Liver (tissue), 3 donors: ENCODE measurements around the gene INPP5K.

ENCODE experiments used
- ATF3 ChIP-seq: IDR thresholded peaks from 2 replicates; pipeline ENCODE4 v1.6.1; 2016; ENCODE audit warnings: antibody characterized with exemption
- CTCF ChIP-seq: fragments of 150-350 bp; IDR thresholded peaks from 2 replicates; pipeline ENCODE4 v1.5.1; 2017; ENCODE audit warnings: improper control_type of control experiment, low read depth, low read length; ENCODE audit not compliant: missing input control
- EGR1 ChIP-seq, 2 donors: IDR thresholded peaks; 2 replicates each; pipeline ENCODE4 v1.6.1; 2016 to 2018; ENCODE audit warnings: antibody characterized with exemption in 2 of 2, low read depth in 2 of 2
- FOXA1 ChIP-seq: IDR thresholded peaks from 2 replicates; pipeline ENCODE4 v1.6.1; 2016; ENCODE audit warnings: antibody characterized with exemption
- GABPA ChIP-seq, 2 donors: IDR thresholded peaks in 1 of 2; conservative IDR thresholded peaks in 1 of 2; 2 replicates each; pipeline ENCODE4 v1.6.1; 2016; ENCODE audit warnings: antibody characterized with exemption in 2 of 2, mild to moderate bottlenecking in 1 of 2, moderate library complexity in 1 of 2
- JUND ChIP-seq, 2 donors: IDR thresholded peaks; 2 replicates each; pipeline ENCODE4 v1.6.1; 2016; ENCODE audit warnings: antibody characterized with exemption in 2 of 2
- RAD21 ChIP-seq, 2 donors: IDR thresholded peaks; 2 replicates each; pipeline ENCODE4 v1.6.1; 2016; ENCODE audit warnings: antibody characterized with exemption in 2 of 2, mild to moderate bottlenecking in 2 of 2
- RXRA ChIP-seq, 2 donors: IDR thresholded peaks; 2 replicates each; pipeline ENCODE4 v1.6.1; 2017 to 2018; ENCODE audit warnings: antibody characterized with exemption in 2 of 2, mild to moderate bottlenecking in 1 of 2
- SP1 ChIP-seq: IDR thresholded peaks from 2 replicates; pipeline ENCODE4 v1.6.1; 2018; ENCODE audit warnings: antibody characterized with exemption, mild to moderate bottlenecking
- ZBTB33 ChIP-seq: IDR thresholded peaks from 2 replicates; pipeline ENCODE4 v1.6.1; 2016; ENCODE audit warnings: antibody characterized with exemption
- TF ChIP-seq, protein P1 (sequence below): IDR thresholded peaks from 2 replicates; pipeline ENCODE4 v1.6.1; 2016; ENCODE audit warnings: antibody characterized with exemption, mild to moderate bottlenecking
- donor health status: healthy.
- donor health status: healthy.

GRCh38 chr17:1504866-1505265, 11.5 kb downstream of the INPP5K start:
- TF ChIP-seq RXRA (IDR thresholded peaks at IDR 0.05): no peak
- TF ChIP-seq CTCF: no peak
- TF ChIP-seq FOXA1: no peak
- TF ChIP-seq ZBTB33: no peak
- no peak for TF ChIP-seq GABPA (IDR thresholded peaks at IDR 0.05 in 1 of 2, conservative IDR thresholded peaks at IDR 0.05 in 1 of 2)
- no peak for TF ChIP-seq RAD21 (IDR thresholded peaks at IDR 0.05)
- no peak for TF ChIP-seq ATF3
- TF ChIP-seq, protein P1, sequence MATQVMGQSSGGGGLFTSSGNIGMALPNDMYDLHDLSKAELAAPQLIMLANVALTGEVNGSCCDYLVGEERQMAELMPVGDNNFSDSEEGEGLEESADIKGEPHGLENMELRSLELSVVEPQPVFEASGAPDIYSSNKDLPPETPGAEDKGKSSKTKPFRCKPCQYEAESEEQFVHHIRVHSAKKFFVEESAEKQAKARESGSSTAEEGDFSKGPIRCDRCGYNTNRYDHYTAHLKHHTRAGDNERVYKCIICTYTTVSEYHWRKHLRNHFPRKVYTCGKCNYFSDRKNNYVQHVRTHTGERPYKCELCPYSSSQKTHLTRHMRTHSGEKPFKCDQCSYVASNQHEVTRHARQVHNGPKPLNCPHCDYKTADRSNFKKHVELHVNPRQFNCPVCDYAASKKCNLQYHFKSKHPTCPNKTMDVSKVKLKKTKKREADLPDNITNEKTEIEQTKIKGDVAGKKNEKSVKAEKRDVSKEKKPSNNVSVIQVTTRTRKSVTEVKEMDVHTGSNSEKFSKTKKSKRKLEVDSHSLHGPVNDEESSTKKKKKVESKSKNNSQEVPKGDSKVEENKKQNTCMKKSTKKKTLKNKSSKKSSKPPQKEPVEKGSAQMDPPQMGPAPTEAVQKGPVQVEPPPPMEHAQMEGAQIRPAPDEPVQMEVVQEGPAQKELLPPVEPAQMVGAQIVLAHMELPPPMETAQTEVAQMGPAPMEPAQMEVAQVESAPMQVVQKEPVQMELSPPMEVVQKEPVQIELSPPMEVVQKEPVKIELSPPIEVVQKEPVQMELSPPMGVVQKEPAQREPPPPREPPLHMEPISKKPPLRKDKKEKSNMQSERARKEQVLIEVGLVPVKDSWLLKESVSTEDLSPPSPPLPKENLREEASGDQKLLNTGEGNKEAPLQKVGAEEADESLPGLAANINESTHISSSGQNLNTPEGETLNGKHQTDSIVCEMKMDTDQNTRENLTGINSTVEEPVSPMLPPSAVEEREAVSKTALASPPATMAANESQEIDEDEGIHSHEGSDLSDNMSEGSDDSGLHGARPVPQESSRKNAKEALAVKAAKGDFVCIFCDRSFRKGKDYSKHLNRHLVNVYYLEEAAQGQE: no peak
- no peak for TF ChIP-seq JUND (IDR thresholded peaks at IDR 0.05)
- no peak for TF ChIP-seq EGR1 (IDR thresholded peaks at IDR 0.05; ENCODE audit: low read depth in 2 of 2)
- no peak for TF ChIP-seq SP1
